IPS DF 4.7 (cell line): ENCODE data around the gene LMOD1.
"Not testable (repeated sequence)": the region's sequence is repeated elsewhere in the genome, so short reads cannot be mapped to it uniquely, and the experiment has no call there.

Experiments
- DNase-seq: peaks from one replicate; pipeline ENCODE4 v3.0.0-alpha.2; 2013; ENCODE audit warnings: low spot score; ENCODE audit errors: extremely low read depth

LMOD1 gene

DNA sequence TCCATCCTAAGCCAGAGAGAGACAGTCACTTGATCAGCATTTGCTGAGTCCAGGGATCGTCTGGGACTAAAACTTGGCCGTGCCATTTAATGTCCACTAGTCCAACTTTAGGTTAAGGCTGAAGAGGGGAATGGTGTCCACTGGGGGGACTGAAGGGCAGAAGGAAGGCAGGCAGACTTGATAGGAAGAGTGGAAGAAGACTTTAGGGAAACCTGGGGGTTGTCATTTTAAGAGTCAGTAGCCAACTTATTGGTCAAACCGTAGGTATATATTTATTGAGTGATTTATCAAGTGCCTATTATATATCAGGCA is 1.3 kb upstream of the LMOD1 start:
- DNase-seq: no peak

DNA sequence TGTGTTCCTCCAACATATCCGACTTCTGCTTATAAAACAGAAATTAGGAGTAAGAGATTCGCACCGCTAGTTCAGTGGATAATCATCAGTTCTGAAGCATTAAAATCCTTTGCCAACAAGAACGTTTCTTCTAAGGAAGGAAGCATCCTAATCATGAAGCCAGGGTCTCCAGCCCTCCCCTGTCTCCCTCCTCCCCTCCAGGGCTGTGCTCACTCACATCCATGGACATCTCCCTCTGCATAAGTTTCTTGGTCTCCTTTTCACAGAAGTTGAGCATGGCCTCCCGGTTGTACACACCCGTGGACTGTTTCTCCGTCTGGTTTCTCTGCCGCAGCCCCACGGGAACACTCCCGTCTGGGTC is 505 bp downstream of the LMOD1 start:
- DNase-seq: no peak

DNA sequence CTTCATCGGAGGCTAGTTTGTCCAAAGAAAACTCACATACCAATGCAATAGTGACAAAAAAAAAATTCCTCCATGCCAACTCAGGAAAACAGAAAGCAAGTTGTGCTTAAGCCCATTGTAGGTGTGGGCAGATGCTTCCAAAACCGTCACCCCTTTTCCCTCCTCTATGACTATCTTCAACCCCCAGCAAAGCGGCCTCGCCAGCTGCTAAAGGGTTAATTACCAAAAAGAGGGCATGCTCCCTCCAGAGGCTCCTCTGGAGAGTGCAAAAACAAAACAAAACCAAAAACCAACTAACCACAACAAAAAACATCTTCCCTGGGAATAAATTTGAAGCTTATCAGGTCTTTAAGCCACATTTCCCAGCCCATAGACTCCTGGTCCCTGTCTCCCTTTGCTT is 1.2 kb downstream of the LMOD1 start:
- DNase-seq: no peak

DNA sequence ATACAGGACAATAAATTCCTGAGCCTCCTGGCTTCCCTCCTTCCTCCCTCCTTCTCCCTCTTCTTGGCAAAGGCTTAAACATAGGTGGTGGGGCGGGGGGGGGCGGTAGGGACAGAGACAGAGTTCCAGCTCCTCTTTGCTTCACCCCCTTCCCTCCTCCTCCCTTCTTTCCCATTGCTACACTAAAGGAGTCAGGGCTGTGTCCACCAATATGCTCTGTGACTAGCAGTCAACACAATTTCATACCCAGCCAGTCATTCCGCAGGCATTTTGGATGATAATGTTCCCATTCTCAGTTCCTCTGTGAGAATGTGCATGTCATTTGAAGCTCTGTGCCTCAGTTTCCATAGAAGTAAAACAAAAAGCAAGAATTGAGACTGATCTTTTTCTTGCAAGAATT is 1.7 kb downstream of the LMOD1 start:
- no peak for DNase-seq

DNA sequence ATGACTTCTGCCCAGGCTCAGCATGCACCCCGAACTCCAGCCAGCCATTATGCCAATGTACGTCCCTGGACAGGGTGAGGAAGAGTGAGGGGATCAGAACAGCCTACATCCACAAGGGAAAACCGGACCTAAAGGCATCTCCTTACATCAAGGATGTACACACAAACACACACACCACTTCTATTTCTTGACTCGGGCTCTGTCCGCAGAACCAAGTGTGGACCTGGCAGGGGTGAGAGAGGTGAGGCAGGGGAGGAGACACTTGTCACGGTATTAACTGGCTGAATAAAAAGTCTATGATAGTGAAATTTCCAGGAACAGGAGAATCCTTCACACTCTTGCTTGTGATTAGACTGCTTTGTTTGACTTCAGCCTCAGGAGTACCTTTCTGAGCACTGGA is 2.3 kb downstream of the LMOD1 start:
- no peak for DNase-seq

DNA sequence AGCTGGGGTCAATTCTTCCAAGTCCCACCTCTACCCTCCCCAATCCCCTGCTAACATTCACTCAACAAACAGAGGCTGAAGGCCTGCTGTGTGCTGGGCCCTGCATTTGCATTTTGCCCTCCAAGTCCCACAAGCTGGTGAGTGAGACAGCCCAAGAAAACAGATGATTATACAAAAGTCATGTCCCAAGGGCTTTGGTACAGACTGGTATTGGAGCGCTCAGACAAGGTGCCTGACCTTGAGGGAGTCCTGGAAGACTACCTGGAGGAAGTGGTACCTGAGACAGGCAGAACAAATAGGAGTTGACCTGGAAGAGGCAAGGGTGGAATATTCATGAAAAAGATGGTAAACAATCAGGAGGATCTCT is 4.2 kb downstream of the LMOD1 start:
- DNase-seq: no peak

DNA sequence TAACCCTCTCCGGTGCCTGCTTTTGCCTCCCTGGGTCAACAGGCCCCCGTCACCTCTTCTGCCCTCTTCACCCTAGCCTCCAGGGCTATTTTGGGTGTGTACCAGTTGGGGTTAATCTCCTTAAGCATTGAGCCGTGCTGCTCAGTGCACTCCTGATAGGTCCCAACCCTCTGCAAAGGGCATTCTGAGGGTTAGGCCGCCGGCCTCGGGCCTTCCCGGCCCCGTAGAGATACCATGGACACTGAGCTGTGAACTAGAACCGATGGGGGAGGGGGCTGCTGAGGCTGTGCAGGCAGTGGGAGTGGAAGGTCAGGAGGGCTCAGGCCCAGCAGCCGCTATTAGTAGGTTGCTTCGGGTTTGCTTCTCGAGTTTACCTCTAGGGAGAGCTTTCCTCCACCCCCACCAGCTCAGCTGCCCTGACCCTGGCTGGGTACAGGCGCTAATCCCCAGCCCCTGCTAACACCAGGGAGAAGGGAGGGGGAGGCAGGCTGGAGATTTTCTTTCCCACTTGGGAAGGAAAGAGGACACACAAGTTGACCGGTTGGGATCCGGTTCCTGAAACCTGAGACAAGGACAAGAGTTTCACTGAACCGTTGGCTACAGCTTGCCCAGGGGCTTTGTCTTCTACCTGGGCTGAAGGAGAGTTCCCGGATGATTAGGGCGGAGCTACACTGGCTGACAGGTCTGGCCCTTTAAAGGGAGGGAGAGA is 4.8 kb downstream of the LMOD1 start:
- peak; percentile 90 for DNase-seq

DNA sequence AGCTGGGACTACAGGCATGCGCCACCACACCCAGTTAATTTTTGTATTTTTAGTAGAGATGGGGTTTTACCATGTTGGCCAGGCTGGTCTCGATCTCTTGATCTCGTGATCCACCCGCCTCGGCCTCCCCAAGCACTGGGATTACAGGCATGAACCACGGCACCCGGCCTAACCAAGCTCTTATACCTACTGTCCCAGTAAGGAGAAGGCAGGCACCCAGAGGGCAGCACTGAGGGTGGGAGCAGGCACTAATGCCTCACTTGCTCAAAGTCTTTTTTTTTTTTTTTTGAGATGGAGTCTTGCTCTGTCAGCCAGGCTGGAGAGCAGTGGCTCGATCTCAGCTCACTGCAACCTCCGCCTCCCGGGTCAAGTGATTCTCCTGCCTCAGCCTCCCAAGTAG is 6.0 kb downstream of the LMOD1 start:
- DNase-seq: not testable (repeated sequence)

DNA sequence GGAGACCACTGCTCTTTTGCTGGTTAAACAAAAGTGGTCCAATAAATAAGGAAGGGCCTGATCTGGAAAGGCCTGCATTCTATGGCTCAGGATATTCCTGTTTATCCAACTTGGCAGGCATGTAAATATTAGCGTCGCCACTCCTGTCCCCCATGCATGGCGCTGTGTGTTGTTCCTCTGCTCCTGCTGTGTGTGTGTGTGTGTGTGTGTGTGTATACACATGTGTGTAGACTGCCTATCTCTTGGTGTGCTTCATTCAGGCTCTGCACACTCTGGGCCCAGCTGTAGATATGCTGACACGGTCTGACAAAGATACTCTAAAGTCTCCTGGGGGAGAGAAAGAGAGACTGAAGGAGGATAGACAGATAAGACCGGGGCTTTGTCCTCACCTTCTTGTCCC is 6.8 kb downstream of the LMOD1 start:
- no peak for DNase-seq

DNA sequence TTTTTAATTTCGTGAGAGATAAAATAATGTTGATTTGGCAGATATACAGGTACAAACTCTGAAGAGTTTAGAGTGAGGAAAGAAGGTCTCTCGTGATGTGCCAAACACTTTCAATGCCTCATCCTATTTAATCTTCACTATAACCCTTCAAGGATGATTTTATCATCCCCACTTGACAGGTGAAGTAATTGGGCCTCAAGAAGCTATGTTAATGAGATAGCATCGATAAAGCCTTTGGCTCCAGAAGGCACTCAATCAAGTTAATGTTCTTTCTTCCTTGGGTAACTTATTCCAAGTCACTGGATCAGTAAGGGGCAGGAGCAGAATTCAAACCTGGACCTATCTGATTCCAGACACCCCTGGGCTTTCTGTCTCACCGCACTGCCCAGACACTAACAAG is 7.2 kb downstream of the LMOD1 start:
- no peak for DNase-seq

DNA sequence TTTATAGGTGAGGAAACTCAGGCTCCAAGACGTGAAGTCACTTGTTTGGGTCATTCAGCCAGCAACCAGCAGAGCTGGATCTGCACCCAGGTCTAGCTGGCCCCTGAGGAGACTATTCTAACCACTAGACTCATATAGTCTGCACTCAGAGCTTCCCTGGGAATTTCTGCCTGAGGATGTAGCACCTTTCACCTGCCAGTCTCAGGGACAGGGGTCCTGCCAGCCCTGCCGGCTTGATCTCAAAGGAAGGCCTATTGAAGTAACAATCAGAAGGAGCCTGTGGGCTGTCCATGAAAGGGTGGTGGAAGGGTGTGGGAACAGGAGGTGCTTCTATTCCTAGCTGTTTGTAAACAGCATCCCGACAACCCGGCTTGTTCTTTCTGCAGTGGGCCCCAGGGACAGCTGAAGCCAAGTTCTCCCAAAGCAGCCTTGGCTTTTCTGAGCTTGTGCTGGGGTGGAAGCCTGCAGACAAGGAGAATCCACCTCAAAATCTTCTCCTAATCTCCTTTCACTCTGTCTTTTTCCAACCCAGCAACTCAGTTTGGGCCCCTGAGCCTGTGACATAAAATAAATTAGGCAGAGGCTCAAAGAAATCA is 7.8 kb downstream of the LMOD1 start:
- no peak for DNase-seq

DNA sequence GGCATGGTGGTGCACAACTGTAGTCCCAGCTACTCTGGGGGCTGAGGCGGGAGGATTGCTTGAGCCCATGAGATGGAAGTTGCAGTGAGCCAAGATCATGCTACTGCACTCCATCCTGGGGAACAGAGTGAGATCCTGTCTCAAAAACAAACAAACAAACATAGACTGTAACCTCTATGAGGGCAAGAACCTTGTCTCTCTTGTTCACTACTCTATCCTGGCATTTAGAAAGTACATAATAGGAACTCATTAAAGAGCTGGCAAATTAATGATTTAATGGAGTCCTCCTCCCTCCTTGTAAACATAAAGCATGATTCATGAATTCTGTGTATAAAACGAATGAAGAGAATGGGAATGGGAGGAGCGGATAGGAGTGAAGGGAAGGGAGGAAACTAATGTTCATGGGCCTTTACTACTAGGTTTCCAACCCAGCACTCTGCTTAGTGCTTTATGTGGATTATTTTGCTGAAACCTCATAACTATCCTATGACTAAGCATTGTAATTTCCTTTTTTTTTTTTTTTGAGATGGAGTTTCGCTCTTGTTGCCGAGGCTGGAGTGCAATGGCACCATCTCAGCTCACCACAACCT is 8.6 kb downstream of the LMOD1 start:
- no peak for DNase-seq

DNA sequence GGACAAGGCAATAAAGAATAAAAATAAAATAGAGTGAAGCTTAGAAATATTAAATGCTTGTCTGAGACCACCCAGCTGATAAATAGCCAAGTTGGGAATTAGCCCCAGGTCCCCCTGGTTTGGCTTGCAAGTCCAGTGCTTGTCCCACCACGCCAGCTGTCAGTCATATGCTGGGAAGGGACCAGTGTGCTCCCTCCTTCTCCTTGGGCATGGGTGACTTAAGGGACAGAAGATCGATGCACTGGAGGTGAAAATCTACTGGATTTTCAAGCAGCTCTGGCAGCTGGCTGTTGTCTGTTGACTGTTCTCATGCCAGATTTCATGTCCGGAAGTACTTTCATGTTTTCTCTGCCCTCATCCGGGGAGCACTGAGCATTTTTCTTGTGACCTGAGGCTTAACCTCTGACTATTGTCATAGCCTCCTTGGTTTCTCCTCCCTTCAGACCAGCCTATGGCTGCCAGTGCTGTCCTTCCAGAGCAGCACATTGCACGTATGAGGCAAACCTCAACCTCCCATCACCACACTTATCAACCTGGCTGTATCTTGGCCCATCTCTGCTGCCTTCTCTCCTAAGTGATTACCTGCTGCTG is 12.4 kb downstream of the LMOD1 start:
- no peak for DNase-seq

DNA sequence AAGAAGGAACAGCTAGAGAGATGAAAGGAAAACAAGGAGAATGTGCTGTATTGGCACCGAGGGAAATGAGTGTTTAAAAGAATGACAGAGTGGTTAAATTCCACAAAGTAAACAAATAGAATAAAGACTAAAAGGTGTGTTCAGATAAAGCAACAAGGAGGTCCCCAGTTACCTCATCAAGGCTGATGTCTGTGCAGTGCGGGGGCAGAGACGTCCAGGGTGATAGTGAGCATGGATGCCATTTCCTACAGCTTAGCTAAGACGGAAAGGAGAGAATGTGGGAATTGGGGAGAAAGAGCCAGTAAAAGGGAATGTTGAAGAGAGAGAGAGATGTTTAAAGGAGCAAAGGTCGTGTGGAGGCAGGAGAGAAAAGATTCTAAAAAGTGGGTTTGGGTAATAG is 15.5 kb downstream of the LMOD1 start:
- DNase-seq: no peak

DNA sequence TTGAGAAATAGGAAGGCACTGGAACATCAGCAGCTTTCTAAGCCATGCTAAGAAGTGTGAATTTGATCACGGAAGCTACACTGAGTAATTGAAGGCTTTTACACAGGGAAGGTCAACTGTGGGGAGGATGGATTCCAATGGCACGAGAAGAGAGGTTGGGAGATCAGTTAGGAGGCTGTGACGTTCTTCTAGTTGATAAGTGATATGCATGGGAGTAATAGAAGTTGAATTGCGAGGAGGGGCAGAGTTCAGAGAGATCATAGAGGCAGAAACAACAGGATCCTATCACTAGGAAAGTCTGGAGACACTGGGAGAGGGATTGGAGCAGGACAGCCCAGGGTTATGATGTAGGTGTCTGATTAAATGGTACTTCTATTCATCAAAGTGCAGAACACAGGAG is 16.2 kb downstream of the LMOD1 start:
- DNase-seq: no peak

DNA sequence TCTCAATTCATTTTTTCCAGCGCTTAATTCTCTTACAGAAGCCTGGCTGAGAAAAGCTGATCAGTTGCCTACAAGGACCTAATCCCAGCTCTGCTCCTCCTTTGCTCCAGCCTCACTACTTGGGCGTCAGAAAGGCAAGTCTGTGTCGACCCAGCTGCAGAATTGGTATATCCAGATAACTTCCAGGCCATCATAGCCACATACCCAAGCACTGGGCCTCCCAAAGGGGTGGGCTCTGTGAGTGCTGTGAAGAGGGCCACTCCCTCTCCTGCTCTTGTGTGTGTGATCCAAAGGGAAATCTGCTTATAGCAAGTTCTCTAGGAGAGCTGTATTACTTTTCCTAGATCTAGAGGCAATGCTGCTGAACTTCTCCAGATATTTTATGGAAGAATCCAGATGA is 18.1 kb downstream of the LMOD1 start:
- DNase-seq: no peak

DNA sequence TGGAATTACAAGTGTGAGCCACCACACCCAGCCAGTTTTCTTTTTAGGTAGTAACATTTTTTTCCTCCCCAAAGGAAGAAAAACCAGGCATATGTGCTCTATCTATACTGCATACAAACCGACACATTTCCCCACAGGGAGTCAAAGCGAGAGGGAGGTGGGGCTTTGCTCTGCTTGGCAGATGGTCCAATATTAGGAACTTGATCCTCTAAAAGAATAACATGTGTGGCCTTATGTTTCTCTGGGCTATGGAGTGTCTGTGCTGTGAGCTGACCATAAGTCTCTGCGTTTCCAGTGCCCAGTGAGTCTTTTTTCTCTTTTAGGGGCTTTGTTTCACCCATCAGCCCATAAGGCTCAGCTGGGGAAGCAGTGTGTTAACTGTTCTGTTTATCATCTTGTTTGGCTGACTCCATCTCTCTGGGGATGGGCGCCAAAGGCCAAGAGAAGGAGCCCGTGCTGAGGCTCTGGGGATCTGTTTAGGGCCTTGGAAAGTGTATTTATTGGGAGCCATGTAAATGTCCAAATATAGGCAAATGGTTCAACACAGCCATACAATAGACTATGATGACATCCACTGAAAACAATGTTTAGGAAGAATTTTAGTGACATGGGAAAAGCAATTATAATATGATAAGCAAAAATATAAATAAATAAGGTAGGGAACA is 20.2 kb downstream of the LMOD1 start:
- no peak for DNase-seq

DNA sequence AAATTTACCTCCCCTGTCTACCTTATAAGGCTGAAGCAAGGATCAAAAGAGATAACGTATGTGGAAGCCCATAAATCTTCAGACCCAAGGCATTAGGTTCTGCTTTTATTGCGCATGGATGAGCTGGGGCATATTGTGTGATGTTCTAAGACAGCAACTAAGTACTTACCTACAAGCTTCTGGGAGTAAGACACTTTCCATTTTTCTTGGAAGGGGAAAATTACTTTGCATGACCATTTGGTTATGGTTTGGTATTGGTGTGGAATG is 21.1 kb downstream of the LMOD1 start:
- DNase-seq: no peak

DNA sequence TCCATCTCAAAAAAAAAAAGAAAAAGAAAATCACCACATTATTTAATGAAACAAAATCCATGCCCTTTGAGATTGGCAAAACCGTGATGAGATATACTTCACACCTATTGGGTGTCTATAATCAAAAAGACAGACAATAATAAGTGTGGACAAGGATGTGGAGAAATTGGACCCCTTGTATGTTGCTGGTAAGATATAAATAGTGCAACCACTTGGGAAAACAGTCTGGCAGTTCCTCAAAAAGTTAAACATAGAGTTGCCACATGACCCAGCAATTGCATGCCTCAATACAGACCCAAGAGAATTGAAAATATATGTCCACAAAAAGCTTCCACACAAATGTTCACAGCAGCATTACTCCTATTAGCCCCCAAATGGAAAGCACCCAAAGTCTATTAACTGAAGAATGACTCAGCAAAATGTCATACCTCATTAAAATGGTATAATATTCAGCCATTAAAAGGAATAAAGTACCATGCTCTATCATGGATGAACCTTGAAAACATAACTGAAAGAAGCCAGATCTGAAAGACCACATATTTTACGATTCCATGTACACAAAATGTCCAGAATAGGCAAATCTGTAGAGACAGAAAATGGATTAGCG is 24.3 kb downstream of the LMOD1 start:
- DNase-seq: no peak

DNA sequence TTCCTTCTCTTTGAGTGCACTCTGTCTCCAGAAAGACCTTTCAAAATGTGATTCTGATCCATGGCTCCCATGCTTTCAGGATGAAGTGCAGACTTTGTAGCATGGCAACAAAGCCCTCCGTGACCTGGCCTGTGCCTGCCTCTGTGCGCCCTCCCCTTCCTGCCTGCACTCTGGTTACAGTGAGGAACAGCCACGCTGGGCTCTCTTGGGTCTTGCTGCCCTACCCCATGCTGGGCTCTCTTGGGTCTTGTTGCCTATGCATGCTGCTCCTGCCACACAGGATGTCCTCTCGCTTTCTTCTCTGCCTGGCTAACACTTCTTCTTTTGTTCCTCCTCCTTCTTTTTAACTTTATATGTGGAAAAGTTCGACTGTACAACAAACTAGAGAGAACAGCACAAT is 28.0 kb downstream of the LMOD1 start:
- DNase-seq: no peak

DNA sequence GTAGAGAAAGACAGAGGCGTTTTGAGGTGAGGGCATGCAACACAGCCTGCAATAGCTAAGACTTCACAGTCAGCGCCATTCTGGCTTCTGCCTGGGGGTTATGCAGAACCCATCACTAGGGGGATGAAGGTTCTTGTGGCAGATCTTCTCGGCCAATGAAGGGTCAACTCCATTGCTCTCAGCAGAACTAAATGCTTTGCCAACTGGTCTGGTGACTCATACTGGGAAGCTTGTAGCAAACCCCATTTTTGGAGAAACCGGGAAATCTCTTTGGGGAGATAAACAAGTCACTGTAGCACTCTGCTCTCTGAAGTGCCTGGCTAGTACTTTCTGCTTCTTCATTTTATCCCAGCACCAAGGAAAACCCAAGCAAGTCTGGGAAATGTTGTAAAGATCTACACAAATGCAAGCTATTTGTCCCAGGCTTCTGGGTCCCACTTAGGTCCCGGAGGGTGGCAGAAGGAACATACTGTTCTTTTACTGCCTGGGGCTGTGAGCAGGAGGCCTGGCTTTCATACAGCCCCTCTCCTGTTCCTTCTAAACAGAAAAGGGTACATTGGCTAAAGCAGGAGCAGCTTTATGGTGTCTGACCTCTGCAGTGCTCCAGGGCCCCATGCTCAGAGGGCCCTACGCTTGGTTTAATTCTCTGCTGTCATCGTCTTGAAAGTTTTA is 28.9 kb downstream of the LMOD1 start:
- DNase-seq: no peak
